ENCODE data around the gene TMEM25. TPM values are rescaled to one million over a fixed set of nuclear protein-coding genes. Genes with fewer than 3 reads are reported as not detected.
"Not testable (repeated sequence)": the region's sequence is repeated elsewhere in the genome, so short reads cannot be mapped to it uniquely, and the experiment has no call there.

Gene TMEM25
- total and polyA plus RNA-seq, 12 donors, result 3.9 to 16.2 (median 11.4) TPM

DNA sequence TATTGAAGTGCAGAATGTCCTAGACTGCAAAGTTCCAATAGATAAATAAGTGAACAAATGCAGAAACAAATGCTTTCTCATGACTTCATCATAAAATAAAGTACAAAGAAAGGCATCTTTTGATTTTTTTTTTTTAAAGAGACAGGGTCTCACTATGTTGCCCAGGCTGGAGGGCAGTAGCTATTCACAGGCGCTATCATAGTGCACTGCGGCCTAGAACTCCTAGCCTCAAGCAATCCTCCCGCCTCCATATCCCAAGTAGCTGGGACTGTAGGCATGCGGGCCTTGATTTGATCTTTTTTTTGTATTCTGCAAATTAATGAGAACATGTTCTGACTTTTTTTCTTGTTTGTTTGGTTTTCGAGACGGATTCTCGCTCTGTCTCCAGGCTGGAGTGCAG lies 43.6 kb downstream of the TMEM25 start:
- intact Hi-C loops (cut with DNase I), result loop anchor here in 3 of 10 donors (5.0 to 10.0 kb wide), 2 partner anchors 33 to 210 kb away; partner anchors contain the start of gene PHLDB1 (in 2 of the 3)
- 85 to 87% methylated on average over 7 of the region's 7 CpGs for WGBS, 2 donors
- H3K4me1 ChIP-seq, result peaks cover 7 to 75% (median 51%) of the 10 kb centered on the region in 9 donors

DNA sequence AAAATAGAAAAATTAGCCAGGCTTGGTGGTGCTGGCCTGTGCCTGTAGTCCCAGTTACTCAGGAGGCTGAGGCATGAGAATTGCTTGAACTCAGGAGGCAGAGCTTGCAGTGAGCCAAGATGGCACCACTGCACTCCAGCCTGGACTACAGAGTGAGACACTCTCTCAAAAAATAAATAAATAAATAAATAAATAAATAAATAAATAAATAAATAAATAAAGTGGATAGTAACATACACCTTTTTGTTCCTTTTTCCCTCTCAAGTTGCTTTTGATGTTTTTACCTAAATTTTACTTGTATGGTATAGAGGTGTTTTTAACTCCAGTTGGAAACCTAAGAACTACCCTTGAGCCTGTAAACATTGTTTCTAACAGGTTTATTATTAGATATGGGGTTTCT lies 47.0 kb downstream of the TMEM25 start:
- Histone ChIP-seq H3K27ac (peak overlapping the region in 1 of 10 donors; percentile 1), H3K4me1 (peaks cover 7 to 93% (median 80%) of the 10 kb centered on the region in 9 donors), H3K36me3 (peaks cover 0 to 45% (median 9%) of the 10 kb centered on the region in 9 donors)
- H3K4me3 ChIP-seq, H3K27me3 ChIP-seq, H3K9me3 ChIP-seq, ATAC-seq, DNase-seq: not testable (repeated sequence)
- intact Hi-C loops (cut with DNase I), result loop anchor here in 1 of 10 donors (10.0 kb wide), 1 partner anchor 207 kb away; no protein-coding TSS in a partner anchor

More for the DNA sequence above, 43.6 kb downstream of the TMEM25 start:
- ATAC-seq (no peak), DNase-seq (no peak)
- Histone ChIP-seq H3K9me3 (no peaks in the 10 kb centered on the region), H3K27me3 (no peaks in the 10 kb centered on the region), H3K27ac (peak overlapping the region in 2 of 10 donors; percentile 12 to 21), H3K4me3 (peak overlapping the region in 6 of 10 donors; percentile 88 to 99 (median 97)), H3K36me3 (peaks cover 0 to 13% (median 0%) of the 10 kb centered on the region in 9 donors)
- no peak for TF ChIP-seq CTCF (IDR thresholded peaks at IDR 0.05)

DNA sequence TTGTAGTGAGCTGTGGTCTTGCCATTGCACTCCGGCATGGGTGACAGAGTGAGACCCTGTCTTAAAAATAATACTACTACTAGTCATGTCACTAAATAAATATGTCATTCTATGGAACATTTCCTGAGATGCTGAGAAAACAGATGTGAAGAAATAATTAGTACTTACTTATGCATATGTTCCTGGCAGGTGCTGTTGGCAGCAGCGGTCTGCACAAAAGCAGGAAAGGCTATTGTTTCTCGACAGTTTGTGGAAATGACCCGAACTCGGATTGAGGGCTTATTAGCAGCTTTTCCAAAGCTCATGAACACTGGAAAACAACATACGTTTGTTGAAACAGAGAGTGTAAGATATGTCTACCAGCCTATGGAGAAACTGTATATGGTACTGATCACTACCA lies 50.1 kb downstream of the TMEM25 start:
- Histone ChIP-seq H3K27me3 (no peaks in the 10 kb centered on the region), H3K4me1 (peaks cover 0 to 68% (median 50%) of the 10 kb centered on the region in 9 donors), H3K36me3 (peaks cover 0 to 71% (median 39%) of the 10 kb centered on the region in 9 donors), H3K27ac (peak overlapping the region in 8 of 10 donors; percentile 24 to 84 (median 42)), H3K4me3 (peak overlapping the region in 1 of 10 donors; percentile 31), H3K9me3 (no peaks in the 10 kb centered on the region)
- peak in 1 of 2 donors; percentile 35 for DNase-seq
- ATAC-seq, result peak in 6 of 8 donors; percentile 32 to 77 (median 50)
- TF ChIP-seq CTCF (IDR thresholded peaks at IDR 0.05), result no peak
- intact Hi-C loops (cut with DNase I), result no loop called here
- WGBS, 2 donors, result 57 to 60% methylated on average over 6 of the region's 6 CpGs

Other genes starting within 250 kb of the TMEM25 start
- 10 to 100 TPM in 1 of 10 donors, 1 to 10 TPM in 1, under 1 TPM in 6, not detected in 2; 0.17 to 12.2 (median 0.59) TPM for gene CD3E, start 226.5 kb upstream of the TMEM25 start, total RNA-seq
- under 1 TPM; 0.37 to 0.62 TPM for gene CD3E, start 226.5 kb upstream of the TMEM25 start, polyA plus RNA-seq
- 1 to 10 TPM in 3 of 10 donors, under 1 TPM in 2, not detected in 5; 0.31 to 6.3 (median 1.1) TPM for gene CD3D, start 188.5 kb upstream of the TMEM25 start, total RNA-seq
- gene CD3D, start 188.5 kb upstream of the TMEM25 start, polyA plus RNA-seq, result under 1 TPM in 1 of 2 donors, not detected in 1; 0.54 TPM
- gene CD3G, start 186.8 kb upstream of the TMEM25 start, total RNA-seq, result 1 to 10 TPM in 1 of 10 donors, under 1 TPM in 5, not detected in 4; 0.21 to 5.7 (median 0.41) TPM
- under 1 TPM in 1 of 2 donors, not detected in 1; 0.06 TPM for gene CD3G, start 186.8 kb upstream of the TMEM25 start, polyA plus RNA-seq
- 10 to 100 TPM; 38.4 to 46.4 (median 42.3) TPM for gene UBE4A, start 171.6 kb upstream of the TMEM25 start, total RNA-seq
- 10 to 100 TPM; 12.7 to 22.8 TPM for gene UBE4A, start 171.6 kb upstream of the TMEM25 start, polyA plus RNA-seq
- 100 to 1,000 TPM; 482 to 777 (median 688) TPM for gene ATP5MG, start 129.6 kb upstream of the TMEM25 start, total RNA-seq
- 100 to 1,000 TPM; 365 to 800 TPM for gene ATP5MG, start 129.6 kb upstream of the TMEM25 start, polyA plus RNA-seq
- 10 to 100 TPM; 16.3 to 44.5 (median 38.9) TPM for gene KMT2A, start 94.7 kb upstream of the TMEM25 start, total RNA-seq
- gene KMT2A, start 94.7 kb upstream of the TMEM25 start, polyA plus RNA-seq, result 10 to 100 TPM in 1 of 2 donors, 1 to 10 TPM in 1; 4.1 to 13.8 TPM
- 1 to 10 TPM in 1 of 10 donors, under 1 TPM in 6, not detected in 3; 0.28 to 1.8 (median 0.49) TPM for gene TTC36, start 3.7 kb upstream of the TMEM25 start, total RNA-seq
- gene TTC36, start 3.7 kb upstream of the TMEM25 start, polyA plus RNA-seq, result under 1 TPM in 1 of 2 donors, not detected in 1; 0.16 TPM
- gene IFT46, start 34.7 kb downstream of the TMEM25 start, total RNA-seq, result 10 to 100 TPM; 14.0 to 23.4 (median 20.5) TPM
- gene IFT46, start 34.7 kb downstream of the TMEM25 start, polyA plus RNA-seq, result 10 to 100 TPM; 22.2 to 23.0 TPM
- 100 to 1,000 TPM in 4 of 10 donors, 10 to 100 TPM in 6; 84.8 to 122 (median 98.3) TPM for gene ARCN1, start 41.2 kb downstream of the TMEM25 start, total RNA-seq
- gene ARCN1, start 41.2 kb downstream of the TMEM25 start, polyA plus RNA-seq, result 10 to 100 TPM; 48.8 to 88.1 TPM
- gene PHLDB1, start 76.4 kb downstream of the TMEM25 start, total RNA-seq, result 100 to 1,000 TPM in 9 of 10 donors, 10 to 100 TPM in 1; 81.9 to 125 (median 114) TPM
- 100 to 1,000 TPM in 1 of 2 donors, 10 to 100 TPM in 1; 74.9 to 259 TPM for gene PHLDB1, start 76.4 kb downstream of the TMEM25 start, polyA plus RNA-seq
- gene TREH, start 148.5 kb downstream of the TMEM25 start, total RNA-seq, result under 1 TPM in 1 of 10 donors, not detected in 9; 0.11 TPM
- 1 to 10 TPM in 1 of 2 donors, under 1 TPM in 1; 0.83 to 4.8 TPM for gene TREH, start 148.5 kb downstream of the TMEM25 start, polyA plus RNA-seq

Measured in heart right ventricle (tissue), 16 donors.